ENCODE measurements around the gene ZBTB45. TPM values are rescaled to one million over a fixed set of nuclear protein-coding genes. Genes with fewer than 3 reads are reported as not detected.

The ZBTB45 gene
- total and polyA plus RNA-seq, 12 donors: 7.1 to 13.3 (median 9.3) TPM

DNA sequence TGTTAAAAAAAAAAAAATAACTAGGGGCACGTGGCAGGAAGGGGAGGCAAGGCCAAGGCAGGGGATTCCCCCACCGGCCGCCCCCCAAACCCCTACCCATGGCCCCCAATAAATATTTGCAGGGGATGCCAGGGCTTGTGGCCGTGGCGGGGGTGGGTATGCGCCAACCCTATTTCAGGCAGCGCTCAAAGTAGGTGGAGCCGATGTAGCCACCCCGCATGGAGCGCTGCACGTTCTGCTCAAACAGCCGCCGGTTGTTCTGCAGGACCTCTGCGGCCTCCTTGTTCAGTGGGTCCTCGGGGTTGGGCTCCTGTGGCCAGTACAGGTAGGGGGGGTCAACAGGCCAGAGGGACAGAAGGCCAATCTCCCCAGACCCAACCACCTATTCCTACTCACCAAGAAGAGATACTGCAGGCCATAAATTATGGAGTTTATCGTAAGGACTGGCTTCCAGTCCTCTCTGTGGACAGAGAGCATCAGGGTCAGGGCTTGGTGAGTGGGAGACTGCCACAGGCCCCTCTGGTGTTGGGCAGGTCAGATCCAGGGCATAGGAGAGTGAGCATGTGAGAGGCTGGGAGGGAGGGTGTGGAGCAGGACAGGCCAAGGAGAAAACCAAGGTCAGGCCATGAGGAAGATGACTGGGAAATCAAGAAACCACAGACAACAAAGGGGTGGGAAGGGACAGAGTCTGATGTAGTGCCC is 36.5 kb upstream of the ZBTB45 start:
- Histone ChIP-seq H3K27ac (peak overlapping the region in 8 of 10 donors; percentile 81 to 100 (median 99)), H3K27me3 (peaks cover 0 to under 1% (median 0%) of the 10 kb centered on the region in 7 donors), H3K9me3 (no peaks in the 10 kb centered on the region), H3K36me3 (peaks cover 0 to 44% (median 29%) of the 10 kb centered on the region in 9 donors), H3K4me1 (peaks cover 22 to 59% (median 48%) of the 10 kb centered on the region in 9 donors), H3K4me3 (peak overlapping the region in 3 of 10 donors; percentile 70 to 84 (median 71))
- TF ChIP-seq, protein P1, sequence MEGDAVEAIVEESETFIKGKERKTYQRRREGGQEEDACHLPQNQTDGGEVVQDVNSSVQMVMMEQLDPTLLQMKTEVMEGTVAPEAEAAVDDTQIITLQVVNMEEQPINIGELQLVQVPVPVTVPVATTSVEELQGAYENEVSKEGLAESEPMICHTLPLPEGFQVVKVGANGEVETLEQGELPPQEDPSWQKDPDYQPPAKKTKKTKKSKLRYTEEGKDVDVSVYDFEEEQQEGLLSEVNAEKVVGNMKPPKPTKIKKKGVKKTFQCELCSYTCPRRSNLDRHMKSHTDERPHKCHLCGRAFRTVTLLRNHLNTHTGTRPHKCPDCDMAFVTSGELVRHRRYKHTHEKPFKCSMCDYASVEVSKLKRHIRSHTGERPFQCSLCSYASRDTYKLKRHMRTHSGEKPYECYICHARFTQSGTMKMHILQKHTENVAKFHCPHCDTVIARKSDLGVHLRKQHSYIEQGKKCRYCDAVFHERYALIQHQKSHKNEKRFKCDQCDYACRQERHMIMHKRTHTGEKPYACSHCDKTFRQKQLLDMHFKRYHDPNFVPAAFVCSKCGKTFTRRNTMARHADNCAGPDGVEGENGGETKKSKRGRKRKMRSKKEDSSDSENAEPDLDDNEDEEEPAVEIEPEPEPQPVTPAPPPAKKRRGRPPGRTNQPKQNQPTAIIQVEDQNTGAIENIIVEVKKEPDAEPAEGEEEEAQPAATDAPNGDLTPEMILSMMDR (IDR thresholded peaks at IDR 0.05): no peak
- intact Hi-C loops (cut with DNase I): loop anchor here in 1 of 10 donors (1.0 kb wide), 1 partner anchor 12 kb away; the partner anchor contains the start of gene TRIM28
- WGBS, 2 donors: 87% methylated on average over 16 of the region's 16 CpGs
- ATAC-seq (no peak), DNase-seq (no peak)

DNA sequence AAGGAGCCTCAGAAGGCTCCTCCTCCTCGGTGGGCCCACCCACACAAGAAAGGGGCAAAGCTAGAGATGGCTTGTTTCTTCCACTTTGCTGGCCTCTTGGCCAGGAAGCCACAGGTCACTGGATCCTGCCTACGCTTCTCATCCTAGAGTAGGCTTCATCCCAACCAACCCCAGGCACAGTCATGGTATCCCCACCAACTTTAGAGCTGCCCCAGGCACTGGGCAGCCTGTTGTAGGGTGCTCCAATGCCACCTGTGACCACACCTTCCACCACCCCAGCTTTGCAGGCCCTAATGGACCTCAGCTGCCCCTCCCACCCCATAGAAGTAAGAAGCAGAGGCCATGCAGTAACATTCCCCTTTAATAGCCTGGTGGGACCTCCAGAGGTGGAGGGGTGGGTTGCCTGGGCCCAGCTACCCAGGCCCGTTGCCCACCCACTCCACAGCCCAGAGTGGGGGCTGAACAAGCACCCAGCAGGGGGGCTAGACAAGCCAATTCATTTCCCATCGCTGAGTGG is 35.8 kb upstream of the ZBTB45 start:
- Histone ChIP-seq H3K9me3 (no peaks in the 10 kb centered on the region), H3K4me1 (peaks cover 22 to 55% (median 46%) of the 10 kb centered on the region in 9 donors), H3K27me3 (no peaks in the 10 kb centered on the region), H3K36me3 (peaks cover under 1 to 51% (median 33%) of the 10 kb centered on the region in 9 donors), H3K4me3 (peak overlapping the region; percentile 60 to 84 (median 76)), H3K27ac (peak overlapping the region; percentile 76 to 100 (median 94))
- intact Hi-C loops (cut with DNase I): loop anchor here in 1 of 10 donors (1.0 kb wide), 1 partner anchor 11 kb away; the partner anchor contains the start of gene TRIM28
- TF ChIP-seq, protein P1 (IDR thresholded peaks at IDR 0.05): no peak
- DNase-seq (no peak), ATAC-seq (no peak)
- 37 to 53% methylated on average over 4 of the region's 4 CpGs for WGBS, 2 donors

DNA sequence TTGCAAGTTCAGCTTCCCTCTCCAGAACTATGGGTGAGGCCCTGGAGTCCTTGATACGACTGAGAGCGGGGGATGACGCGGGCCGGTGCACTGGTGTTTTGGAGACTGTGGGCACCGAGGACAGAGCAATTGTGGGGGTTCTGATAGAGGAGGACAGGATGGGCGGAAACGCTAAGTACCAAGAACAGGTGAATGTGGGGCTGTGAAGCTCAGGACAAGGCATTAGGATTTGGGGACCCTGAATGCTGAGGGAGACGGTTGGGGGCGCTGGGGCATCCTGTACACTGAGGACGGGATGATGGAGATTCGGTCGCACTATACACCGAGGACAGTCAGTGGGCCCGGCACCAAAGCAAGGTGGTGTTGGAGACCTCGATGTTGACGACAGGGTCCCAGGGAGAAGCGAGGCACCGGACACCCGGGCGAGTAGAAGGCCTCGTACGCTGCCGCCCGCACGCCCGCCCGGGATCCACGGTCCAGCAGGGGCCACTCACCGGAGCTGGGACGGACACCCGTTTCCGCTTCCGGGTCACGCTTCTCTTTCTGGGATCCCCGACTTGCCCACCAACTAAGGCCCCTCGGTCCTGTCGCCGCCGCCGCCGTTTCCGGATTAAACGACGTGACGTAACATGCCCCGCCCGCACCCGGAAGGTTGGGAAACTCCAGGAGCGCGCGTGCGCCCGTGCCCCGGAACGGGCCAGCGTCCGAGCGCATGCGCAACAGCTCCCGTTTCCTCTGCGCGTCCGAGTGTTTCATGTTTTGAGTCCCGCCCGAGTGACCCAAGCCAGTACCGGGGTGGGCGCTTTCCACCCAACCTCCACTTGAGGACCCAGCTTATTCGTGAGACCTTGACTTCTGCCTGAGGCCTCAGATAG is 35.1 kb upstream of the ZBTB45 start, which contains the start of gene CHMP2A:
TSS of gene CHMP2A (minus strand) at position 612 of the 875 bp plus-strand sequence. CDS start 893 bp downstream, outside the sequence.
- H3K4me3 ChIP-seq: peak within 1 kb of the TSS; percentile 60 to 84 (median 76)
- ATAC-seq (peak; percentile 50 to 78 (median 68)), DNase-seq (peak; percentile 99)
- peaks cover 22 to 49% (median 39%) of the 10 kb centered on the region in 9 donors for H3K4me1 ChIP-seq
- 1% methylated on average over 69 of the region's 69 CpGs for WGBS, 2 donors
- TF ChIP-seq, protein P1 (IDR thresholded peaks at IDR 0.05): no peak
- peaks cover 4 to 58% (median 40%) of the 10 kb centered on the region in 9 donors for H3K36me3 ChIP-seq
- peak within 1 kb of the TSS; percentile 76 to 100 (median 94) for H3K27ac ChIP-seq
- H3K9me3 ChIP-seq: no peaks in the 10 kb centered on the region
- intact Hi-C loops (cut with DNase I): loop anchor here in 1 of 10 donors (1.0 kb wide), 1 partner anchor 10 kb away; the partner anchor contains the start of gene TRIM28
- no peaks in the 10 kb centered on the region for H3K27me3 ChIP-seq

Data from heart right ventricle (tissue), 16 donors.